HG03460 (cell line): ENCODE data around the gene NEK6.

Experiments used
- ATAC-seq: cut with Tn5 transposase; IDR thresholded peaks from one replicate; pipeline ENCODE4 v1.9.1; 2021; ENCODE audit not compliant: unreplicated experiment

The NEK6 gene

DNA sequence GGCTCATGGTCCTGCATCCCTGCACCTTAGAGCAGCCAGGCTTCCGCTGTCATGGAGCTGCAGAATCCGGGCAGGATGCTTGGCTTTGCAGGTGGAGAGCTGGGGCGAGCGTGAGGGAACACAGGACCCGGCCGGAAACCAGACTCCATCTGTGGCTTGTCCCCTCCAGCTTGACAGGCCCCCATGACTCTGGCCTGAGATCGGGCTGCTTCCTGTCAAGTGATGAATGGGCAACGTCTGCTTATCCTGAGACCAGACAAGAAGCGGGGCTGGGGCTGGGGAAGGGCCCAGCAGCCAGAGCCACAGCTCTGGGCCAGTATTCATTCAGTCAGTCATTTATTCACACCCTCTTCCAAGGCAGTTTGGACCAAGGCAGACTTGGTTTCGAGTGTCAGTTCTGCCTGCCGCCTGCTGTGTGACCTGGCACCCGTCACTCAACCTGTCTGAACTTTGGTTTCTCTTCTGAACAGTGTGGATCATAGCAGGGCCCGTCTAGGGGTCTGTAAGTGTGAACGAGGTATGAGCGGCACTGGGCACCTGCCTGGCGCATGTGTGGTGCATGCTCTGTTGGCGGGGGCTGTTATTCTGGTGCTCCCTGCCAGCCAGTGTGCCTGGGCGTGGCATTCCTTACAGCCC is 37.5 kb downstream of the NEK6 start:
- no peak for ATAC-seq

DNA sequence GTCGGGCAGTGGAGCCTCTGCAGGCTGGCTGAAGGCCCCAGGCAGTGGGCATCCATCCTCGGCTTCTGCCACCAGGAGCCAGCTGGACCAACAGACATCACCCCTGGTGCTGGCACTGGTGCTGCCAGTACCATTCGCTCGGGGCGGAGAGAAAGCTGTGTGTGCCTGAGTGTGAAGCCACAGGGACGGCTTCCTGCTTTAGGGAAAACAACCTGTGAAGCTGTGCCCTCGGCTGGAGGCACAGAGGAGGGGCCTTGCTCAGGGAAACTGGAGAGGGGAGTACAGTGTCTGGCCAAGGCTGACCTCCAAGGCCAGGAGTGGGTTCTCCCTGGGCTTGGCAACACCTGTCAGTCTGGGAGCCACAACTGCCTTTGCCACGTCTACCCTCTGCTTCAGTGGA is 38.3 kb downstream of the NEK6 start:
- no peak for ATAC-seq

GRCh38 chr9:124296796-124297550 is 39.2 kb downstream of the NEK6 start:
- no peak for ATAC-seq

- no peak for ATAC-seq
Measured at GRCh38 chr9:124297551-124297901, 39.8 kb downstream of the NEK6 start.

- ATAC-seq: no peak
Measured at GRCh38 chr9:124297915-124298645, 40.3 kb downstream of the NEK6 start.

DNA sequence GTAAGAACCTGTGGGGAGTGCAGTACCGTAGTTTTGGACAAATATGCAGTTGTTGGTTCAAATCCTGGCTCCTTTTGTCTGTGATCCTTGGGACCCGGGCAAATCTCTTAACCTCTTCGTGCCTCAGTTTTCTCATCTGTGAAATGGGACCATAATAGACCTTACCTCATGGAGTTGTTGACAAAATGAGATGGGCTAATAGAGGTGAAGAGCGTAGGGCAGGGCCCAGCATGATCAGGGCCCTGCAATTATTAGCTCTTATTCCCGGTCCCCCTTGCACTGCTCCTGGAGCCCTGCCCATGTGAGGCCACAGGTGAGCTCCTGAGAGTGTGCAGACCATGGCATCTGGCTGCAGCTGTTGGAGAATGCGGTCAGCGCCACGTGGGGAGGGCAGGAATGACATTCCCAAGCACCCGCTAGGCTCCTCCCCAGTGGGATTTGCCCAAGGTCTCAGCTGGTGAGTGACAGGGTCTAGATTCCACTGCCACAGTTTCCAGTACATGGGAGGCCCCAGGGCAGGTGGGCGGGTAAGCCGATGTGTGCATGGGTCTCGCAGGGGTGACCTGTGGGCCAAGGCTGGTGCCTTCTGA is 41.0 kb downstream of the NEK6 start:
- ATAC-seq: no peak

DNA sequence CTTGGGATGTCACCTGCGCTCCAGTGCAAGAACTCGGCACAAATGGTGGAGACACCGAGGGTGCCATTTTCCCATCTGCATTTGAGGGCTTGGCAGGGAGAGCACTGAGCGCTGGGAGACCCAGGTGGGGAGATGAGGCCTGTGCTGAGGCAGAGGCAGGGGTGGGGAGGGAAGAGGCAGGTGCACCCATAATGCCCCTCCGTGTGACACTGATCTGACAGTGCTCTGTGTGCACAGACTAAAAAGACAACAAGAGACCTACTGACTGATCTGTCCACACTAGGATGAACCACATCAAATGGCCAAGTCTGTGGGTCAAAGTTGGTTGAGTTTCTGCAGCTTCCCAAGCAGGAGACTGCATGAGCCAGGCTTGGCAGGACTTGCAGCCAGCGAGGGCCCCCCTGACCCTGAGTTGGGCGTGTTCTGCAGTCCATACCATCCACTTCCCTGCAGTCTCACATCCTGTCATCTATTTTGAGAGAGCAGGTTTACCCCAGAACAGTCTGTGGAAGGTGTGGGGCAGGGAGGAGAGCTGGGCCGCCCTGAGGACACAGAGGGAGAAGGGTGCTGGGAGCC is 41.9 kb downstream of the NEK6 start:
- no peak for ATAC-seq

DNA sequence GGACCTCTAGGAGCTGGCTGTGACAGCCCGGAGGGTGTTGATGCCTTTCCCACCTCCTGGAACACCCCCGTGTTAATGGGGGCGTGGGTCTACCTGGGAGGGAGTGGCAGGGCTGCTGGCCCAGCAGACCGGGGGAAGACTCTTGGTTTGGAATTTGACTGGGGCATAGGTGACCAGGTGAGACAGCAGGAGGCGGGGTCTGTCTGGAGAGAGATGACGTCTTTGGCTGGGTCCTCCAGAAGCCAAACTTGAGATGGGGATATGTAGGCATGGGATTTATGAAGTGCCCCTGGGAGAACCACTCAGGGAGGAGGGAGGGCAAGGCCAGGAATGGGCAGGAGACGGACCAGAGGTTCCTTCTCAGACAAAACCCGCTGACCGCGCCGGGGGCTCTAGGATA is 42.6 kb downstream of the NEK6 start:
- no peak for ATAC-seq

GRCh38 chr9:124302921-124303320 is 45.2 kb downstream of the NEK6 start:
- no peak for ATAC-seq

DNA sequence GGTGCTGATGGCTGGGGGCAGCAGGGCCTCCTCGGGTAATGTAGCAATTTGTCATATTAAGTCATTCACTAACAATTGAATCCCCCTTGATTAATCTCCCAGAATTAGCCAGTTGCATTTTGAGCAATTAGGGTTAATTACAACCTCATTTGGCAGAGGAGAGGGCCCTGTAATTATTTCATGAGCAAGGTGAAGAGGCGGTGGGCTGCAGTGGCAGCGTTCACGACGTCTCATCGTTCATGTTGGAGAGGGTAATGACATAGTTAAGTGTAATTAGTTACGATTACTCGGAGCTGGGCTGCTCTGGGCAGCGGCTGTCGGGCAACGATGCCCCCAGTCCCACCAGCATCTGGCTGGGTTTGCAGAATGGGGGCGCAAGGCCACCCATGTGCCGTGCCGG is 46.0 kb downstream of the NEK6 start:
- ATAC-seq: no peak

- ATAC-seq: no peak
Measured at GRCh38 chr9:124304285-124304684, 46.5 kb downstream of the NEK6 start.

DNA sequence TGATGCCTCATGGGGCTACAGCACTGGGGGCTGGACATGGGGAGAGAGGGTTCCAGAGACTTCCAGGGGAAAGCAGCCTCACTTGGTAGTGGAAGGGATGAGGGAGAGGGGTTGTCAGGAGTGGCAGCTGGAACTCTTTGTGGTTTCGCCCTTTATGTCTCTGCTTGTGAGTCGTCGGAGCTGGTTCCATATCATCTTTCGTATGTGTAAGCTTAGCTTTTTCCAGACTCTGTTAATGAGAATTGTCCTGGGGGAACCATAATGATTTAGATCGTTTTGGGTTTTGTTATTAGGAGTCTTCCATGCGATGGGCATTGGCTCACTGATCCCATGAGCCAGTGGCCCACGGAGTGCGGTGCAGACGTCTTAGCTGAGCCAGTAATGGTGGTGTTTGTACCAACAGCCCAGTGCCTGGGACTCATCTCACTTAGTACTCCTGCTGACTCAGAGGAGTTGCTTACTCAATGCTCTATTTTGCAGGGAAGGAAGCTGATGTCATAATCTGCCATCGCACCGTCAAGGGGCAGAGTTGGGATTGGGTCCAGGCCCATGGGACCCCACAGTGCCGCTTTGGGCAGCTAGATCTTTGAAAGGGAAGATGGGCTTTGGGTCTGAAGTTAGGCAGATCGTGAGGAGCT is 48.5 kb downstream of the NEK6 start:
- no peak for ATAC-seq

- ATAC-seq: no peak
Measured at GRCh38 chr9:124307379-124308030, 49.8 kb downstream of the NEK6 start.

GRCh38 chr9:124308606-124309491 is 51.1 kb downstream of the NEK6 start:
- no peak for ATAC-seq

DNA sequence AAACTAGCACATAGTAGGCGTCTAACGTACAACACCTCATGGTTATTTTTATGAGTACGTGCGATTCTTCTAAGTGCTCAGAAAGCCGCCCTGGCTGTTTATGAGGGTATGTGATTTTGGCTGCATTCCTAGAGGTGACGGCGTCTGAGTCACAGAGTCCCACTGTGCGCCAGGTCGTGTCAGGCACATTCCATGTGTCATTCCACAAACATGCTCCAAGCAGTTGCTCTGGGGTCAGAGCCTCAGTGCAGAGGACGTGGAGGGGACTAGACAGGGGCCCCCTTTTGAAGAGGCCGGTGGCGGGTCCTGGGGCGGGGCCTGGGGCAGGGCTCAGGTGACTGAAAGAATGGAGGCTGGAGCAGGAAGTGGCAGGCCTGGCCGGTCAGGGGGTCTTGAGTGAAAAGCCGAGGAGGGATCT is 51.9 kb downstream of the NEK6 start:
- ATAC-seq: no peak

DNA sequence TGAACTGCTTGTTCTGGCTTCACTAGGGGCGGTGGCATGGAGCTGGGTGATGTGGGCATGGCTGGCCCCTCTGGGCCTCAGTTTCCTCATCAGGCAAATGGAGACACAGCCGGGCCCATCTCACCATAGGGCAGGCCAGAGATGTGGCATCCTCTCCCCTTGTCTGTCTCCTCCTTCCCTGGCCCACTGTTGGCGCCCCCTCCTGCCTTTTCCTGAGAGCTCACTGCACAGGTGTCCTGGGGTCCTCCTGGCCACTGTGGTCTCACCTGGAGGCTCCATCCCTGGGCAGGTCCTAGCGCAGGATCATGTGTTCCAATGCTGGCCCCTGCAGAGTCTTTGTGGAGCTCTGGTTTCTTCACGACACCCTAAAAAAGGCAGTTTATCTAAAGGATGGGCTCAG is 53.5 kb downstream of the NEK6 start:
- ATAC-seq: no peak

- ATAC-seq: no peak
Measured at GRCh38 chr9:124312290-124313265, 54.8 kb downstream of the NEK6 start.

DNA sequence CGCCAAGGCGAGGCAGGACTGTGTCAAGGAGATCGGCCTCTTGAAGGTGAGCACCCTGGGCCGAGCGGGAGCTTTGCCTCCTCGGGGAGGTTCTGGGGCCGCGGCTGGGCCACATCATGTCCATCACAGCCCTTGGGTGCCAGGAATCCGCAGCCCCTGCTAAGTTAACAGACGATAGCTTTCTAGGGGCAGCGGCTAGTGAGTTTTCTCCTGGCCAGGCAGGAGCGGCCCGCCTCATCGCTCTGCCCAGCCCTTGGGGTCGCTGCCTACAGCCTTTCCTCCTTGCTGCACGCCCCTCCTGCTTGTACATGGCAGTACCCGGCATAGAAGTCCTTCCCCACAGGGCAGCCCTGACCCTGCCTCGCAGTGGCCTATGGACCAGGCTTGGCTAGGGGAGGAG is 56.2 kb downstream of the NEK6 start:
- no peak for ATAC-seq
